ENCODE results near the gene TRPV2.
A peak's percentile ranks its signal among the peaks of the same experiment; 100 is the strongest.

TRPV2 gene

DNA sequence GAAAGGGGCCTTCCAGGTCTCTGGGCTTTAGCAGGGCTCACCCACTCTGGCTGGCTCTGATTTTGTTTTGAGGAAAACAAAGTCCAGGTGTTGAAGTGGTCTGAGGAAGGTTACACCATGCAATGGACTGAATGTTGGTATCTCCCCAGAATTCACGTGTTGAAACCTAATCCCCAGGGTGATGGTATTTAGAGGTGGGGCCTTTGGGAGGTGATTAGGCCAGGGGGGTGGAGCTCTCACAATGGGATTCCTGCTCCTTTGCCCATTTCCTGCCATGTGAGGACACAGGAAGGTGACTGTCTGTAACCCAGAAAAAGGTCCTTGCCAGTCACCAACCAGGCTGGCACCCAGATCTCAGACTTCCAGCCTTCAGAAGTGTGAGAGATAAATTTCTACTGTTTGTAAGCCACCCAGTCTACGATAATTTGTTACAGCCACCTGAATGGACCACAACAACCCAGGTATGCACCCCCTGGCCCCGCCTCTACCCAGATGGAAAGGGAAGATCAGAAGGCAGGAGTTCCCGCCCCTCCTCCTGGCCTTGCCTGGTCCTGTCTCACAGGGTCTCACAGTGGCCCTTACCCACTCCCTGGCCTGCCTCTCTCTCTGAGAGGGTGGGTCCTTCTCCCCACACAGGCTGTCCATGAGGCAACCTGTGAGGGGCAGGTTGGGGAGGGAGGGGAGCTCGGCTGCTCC lies 44.6 kb downstream of the TRPV2 start:
- DNase-seq: no peak

DNA sequence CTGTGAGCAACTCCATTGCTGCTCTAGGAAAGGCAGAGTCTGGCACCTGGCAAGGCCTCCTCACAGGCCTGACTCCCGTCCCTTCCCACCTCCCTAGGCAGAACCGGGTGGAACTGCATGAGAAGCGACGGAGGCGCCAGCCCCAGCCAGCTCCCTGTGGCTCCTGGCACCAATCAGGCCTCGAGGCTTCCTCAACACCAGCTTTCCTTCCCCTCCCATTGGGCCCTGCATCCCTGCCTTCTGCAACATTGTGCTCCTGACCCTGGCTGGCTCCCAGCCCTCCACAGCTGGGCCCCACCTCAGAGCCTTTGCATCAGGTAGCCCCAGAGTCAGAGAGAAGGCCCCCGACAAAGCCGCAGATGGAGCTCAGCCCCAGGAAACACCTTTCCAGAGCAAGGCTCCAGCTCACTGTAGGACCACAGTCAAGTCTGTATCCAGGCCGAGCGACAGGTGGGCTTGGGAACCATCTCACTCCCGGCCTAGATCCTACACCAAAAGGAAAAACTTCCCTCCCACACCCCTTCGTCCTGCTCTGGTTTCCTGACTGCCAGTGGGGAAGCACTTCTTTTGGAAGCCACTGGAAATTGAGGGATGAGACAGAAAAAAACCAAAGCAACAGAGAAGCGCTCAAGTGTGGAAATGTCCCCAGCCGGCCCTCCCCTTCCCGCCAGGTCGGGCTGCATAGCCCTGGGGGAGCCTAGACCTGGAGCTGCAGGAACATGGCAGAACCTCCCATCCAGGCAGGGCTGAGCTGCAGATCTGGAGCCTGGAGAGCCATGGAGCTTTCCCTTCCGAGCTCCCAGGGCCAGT lies 45.6 kb downstream of the TRPV2 start:
- DNase-seq: no peak

GRCh38 chr17:16461606-16461866 lies 46.2 kb downstream of the TRPV2 start:
- no peak for DNase-seq

GRCh38 chr17:16462070-16462864 lies 46.9 kb downstream of the TRPV2 start:
- DNase-seq: no peak

DNA sequence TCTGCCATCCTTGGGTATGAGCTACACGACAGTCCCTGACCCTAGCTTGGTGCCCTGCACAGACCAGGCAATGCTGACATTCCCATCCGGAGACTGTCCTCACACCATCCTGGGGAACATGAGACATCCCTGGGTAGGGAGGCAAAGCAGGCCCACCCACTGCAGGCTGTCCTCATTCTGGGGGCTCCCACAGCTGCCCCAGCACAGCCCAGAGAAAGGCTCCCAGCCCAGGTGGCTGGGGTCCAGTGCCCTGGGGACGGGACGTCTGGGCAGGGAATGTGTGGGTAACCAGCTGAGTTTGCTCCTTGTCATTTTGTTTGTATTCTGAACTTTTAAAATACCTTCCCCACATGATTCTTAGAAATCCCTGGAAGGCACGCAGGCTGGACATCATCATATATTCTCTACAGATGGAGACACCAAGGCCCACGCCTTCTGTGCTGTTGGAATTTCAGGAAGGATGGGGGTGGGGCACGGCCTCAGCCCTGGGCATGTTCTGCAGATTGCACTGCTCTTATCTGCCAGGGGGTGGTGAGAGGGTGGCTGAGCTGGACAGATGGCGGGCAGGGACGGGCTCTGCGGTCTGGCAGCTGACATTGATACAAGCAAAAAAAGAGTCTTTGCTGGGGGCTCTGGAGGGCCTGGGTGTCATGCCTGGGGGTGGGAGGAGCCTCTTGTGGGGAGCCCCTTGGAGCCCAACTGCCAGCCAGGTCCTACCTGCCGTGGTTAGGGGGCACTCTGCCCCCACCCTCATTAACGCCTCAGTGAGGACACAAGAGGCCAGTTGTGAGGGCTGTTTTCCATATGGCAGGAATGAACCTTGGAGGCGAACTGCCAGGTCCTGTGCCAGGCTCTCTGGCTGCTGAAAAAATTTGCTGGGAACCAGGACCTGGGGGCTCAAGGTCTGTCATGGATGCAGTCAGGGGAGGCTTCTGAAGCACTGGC lies 48.3 kb downstream of the TRPV2 start:
- DNase-seq: peak in 1 of 2 experiments; percentile 65

DNA sequence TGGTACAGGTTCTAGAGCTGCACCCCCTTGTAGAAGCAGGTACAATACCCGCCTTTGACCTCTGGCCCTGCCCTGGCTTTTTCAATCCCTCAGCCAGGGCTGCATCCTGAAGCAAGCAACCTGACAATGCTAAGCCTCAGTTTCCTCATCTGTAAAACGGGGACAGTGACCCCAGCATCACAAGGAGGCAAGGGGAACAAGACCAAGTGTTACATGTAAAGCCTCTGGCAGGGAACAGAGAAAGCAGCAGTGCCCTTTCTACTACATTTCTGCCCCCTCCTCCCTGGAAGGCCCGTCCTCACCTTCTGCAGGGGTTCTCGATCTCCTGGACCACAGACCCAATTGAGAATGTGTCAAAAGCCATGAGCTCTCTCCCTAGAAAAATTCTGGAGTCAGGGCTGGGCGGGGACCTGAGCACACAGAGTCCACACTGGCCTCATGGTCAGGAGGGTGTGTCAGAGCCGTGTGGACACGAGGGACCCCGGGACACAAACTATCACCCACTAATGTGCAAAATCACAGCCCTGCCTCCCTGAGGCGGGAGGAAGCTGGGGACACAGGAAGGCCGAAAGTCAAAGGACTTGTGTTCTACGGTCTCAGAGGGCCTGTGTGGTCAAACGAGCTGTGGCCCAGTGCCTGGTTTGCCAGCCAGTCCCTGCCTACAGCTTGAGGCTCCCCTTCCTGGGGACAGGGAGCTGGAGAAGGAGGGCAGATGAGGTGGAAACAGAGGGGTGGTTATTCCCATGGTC lies 49.1 kb downstream of the TRPV2 start:
- no peak for DNase-seq

DNA sequence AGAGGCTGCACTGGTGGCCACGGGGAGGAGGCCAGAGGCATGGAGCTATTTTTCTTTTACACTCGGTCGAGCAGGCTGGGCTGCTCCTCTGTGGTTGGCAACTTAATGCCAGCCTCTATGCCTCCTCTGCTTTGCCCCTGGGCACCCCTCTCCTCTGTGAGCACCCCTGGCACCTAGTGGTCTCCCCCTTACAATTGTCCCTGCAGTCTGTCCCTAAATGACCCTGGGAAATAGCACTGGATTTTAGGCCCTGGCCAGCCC lies 49.6 kb downstream of the TRPV2 start:
- no peak for DNase-seq

GRCh38 chr17:16465861-16466338 lies 50.5 kb downstream of the TRPV2 start:
- no peak for DNase-seq

- DNase-seq: no peak
Observed at GRCh38 chr17:16466407-16466806, 51.0 kb downstream of the TRPV2 start.

DNA sequence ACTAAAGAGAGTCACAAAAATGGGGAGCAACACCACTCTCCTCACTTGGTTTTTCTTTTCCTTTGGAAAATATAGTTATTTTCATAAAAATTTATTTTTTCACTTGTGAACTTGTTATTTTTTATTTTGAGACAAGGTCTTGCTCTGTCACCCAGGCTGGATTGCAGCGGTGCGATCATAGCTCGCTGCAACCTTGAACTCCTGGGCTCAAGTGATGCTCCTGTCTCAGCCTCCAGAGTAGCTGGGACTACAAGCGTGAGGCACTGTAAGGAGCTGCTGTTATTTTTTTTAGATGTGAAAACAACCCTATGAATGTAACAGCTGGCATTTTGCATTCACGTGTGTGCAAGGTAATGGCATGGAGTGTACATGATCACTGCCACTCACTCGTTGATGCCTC lies 51.7 kb downstream of the TRPV2 start:
- DNase-seq: no peak

- no peak for DNase-seq
Observed at GRCh38 chr17:16467886-16468285, 52.5 kb downstream of the TRPV2 start.

DNA sequence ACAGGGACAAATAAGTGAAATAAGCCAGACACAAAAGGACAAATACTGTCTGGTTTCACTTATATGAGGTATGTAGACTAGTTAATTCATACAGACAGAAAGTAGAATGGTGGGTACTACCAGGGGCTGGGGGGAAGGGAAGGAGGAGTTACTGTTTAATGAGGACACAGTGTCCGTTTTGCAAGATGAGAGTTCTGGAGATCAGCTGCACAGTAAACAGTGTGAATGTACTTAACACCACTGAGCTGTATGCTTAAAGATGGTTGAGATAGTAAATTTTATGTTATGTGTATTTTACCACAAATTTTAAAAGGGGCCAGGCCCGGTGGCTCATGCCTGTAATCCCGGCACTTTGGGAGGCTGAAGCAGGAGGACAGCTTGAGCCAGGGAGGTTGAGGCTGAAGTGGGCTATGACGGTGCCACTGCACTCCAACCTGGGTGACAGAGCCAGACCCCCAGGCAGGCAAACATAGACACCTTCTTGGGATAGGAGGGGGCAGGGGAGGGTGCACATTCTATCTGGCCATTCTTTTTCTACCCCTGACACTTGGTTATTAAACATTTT lies 53.1 kb downstream of the TRPV2 start:
- no peak for DNase-seq

DNA sequence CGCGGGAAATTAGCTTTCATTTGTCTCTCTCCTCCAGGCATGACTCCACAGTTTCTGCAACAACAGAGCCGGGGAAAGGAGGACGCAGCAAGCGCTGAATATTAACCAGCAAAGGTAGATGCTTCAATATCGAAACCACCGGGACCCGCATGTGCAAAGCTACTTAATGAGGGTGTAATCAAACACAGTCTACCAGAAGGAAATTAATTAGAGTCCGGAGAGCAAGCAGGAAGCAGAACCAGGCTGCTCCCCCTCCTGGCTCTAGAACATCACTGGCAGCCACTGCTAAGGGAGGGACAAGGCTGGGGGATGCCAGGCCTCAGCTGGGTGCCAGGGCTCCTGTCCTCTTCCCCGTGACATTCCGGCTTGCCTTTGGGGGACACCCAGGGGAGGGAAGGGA lies 54.9 kb downstream of the TRPV2 start:
- DNase-seq: no peak

DNA sequence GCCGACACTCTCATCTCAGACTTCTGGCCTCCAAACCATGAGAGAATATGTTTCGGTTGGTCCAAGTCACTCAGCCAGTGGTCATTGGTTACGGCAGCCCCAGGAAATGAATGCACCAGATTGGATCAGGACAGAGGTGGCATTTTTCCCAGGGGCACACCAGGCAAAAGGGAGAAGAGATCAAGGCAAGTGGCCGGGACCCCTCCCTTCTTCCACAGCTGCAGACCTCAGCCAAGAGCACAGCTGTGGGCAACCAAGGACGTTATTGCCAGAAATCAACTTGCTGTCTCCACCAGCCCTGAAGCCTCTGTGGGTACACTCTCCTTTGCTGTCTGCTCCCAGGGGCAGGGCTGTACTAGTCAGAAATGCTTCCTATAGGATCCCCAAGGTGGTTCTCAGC lies 55.9 kb downstream of the TRPV2 start:
- no peak for DNase-seq

GRCh38 chr17:16472539-16472938 lies 57.2 kb downstream of the TRPV2 start:
- no peak for DNase-seq

GRCh38 chr17:16473044-16474011 lies 58.0 kb downstream of the TRPV2 start:
- DNase-seq: no peak

- DNase-seq: no peak
Observed at GRCh38 chr17:16474012-16474725, 58.8 kb downstream of the TRPV2 start.

GRCh38 chr17:16475179-16475704 lies 59.9 kb downstream of the TRPV2 start:
- DNase-seq: no peak

DNA sequence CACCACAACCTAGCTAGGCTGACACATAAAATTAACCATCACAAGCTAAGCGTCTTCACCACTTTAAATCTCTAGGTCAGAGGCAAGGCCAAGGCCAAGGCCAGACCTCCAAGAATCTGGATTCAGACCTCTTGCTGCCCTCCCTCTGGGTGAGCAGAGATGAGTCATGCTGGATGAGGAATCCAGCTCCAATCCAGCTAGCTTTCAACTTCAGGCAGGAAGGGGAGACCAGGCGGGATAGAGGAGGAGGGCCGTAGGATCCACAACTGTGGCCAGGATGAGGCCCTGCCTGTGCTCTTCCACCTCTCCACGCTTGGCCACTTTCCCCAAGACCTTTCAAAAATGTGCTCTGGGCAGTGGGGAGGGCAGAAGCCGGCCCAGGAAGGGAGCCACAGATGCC lies 61.9 kb downstream of the TRPV2 start:
- DNase-seq: peak in 1 of 2 experiments; percentile 5

GRCh38 chr17:16477666-16478065 lies 62.3 kb downstream of the TRPV2 start:
- DNase-seq: no peak

All from NCI-H446 (cell line).